ENCODE measurements around the gene GP1BA. TPM values are rescaled to one million over a fixed set of nuclear protein-coding genes. Genes with fewer than 3 reads are reported as not detected.
A peak's percentile ranks its signal among the peaks of the same experiment; 100 is the strongest.
"Not testable (repeated sequence)": the region's sequence is repeated elsewhere in the genome, so short reads cannot be mapped to it uniquely, and the experiment has no call there.

GP1BA gene
- total RNA-seq, 2 donors from 2014 or later, result not detected

DNA sequence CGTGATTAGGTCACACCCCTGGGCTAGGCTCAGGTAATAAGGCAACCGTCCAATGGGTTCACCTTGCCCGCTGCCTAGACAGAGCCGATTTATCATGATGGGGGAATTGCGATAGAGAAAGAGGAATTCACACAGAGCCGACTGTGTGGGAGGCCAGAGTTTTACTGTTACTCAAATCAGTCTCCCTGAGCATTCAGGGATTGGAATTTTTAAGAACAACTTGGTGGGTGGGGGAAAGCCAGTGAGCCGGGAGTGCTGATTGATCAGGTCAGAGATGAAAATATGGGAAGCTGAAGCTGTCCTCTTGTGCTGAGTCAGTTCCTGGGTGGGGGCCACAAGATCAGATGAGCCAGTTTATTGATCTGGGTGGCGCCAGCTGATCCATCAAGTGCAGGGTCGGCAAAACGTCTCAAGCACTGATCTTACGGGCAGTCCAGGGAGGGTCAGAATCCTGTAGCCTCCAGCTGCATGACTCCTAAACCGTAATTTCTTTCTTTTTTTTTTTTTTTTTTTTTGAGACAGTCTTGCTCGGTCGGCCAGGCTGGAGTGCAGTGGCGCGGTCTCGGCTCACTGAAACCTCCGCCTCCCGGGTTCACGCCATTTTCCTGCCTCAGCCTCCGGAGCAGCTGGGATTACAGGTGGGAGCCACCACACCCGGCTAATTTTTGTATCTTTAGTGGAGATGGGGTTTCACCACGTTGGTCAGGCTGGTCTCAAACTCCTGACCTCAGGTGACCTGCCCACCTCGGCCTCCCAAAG is 5.3 kb upstream of the GP1BA start:
- DNase-seq (ENCODE audit: low spot score in 2 of 2); ATAC-seq; H3K27ac Mint-ChIP-seq; H3K9me3 Mint-ChIP-seq; H3K36me3 Mint-ChIP-seq: not testable (repeated sequence)

DNA sequence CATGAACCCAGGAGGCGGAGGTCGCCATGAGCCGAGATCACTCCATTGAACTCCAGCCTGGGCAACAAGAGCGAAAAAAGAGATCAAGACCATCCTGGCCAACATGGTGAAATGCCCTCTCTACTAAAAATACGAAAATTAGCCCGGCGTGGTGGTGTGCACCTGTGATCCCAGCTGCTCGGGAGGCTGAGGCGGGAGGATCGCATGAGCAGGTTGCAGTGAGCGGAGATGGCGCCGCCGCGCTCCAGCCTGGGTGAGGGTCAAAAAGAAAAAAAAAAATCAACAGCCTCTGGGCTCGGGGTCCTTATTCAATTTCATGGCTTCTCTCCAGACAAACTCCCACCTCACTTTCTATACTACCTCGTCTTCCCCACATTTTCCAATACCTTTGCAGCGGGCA is 3.2 kb upstream of the GP1BA start:
- ATAC-seq, result no peak

DNA sequence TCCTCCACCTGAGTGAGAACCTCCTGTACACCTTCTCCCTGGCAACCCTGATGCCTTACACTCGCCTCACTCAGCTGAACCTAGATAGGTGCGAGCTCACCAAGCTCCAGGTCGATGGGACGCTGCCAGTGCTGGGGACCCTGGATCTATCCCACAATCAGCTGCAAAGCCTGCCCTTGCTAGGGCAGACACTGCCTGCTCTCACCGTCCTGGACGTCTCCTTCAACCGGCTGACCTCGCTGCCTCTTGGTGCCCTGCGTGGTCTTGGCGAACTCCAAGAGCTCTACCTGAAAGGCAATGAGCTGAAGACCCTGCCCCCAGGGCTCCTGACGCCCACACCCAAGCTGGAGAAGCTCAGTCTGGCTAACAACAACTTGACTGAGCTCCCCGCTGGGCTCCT is 679 bp downstream of the GP1BA start:
- Mint-ChIP-seq H3K9me3 (no peaks in the 10 kb centered on the region), H3K36me3 (no peaks in the 10 kb centered on the region), H3K27ac (no peak overlapping the region)
- ATAC-seq, result no peak
- no peak for DNase-seq (ENCODE audit: low spot score in 2 of 2)

More for the DNA sequence above, 3.2 kb upstream of the GP1BA start:
- Mint-ChIP-seq H3K36me3 (no peaks in the 10 kb centered on the region), H3K9me3 (no peaks in the 10 kb centered on the region), H3K27ac (no peak overlapping the region)
- no peak for DNase-seq (ENCODE audit: low spot score in 2 of 2)

DNA sequence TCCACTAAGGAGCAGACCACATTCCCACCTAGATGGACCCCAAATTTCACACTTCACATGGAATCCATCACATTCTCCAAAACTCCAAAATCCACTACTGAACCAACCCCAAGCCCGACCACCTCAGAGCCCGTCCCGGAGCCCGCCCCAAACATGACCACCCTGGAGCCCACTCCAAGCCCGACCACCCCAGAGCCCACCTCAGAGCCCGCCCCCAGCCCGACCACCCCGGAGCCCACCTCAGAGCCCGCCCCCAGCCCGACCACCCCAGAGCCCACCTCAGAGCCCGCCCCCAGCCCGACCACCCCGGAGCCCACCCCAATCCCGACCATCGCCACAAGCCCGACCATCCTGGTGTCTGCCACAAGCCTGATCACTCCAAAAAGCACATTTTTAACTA is 1.6 kb downstream of the GP1BA start:
- DNase-seq (ENCODE audit: low spot score in 2 of 2), result no peak
- no peaks in the 10 kb centered on the region for H3K9me3 Mint-ChIP-seq
- ATAC-seq, result no peak
- H3K36me3 Mint-ChIP-seq, result peaks cover 0 to 6% of the 10 kb centered on the region in 2 donors
- H3K27ac Mint-ChIP-seq, result peak overlapping the region in 1 of 2 donors; percentile 56

DNA sequence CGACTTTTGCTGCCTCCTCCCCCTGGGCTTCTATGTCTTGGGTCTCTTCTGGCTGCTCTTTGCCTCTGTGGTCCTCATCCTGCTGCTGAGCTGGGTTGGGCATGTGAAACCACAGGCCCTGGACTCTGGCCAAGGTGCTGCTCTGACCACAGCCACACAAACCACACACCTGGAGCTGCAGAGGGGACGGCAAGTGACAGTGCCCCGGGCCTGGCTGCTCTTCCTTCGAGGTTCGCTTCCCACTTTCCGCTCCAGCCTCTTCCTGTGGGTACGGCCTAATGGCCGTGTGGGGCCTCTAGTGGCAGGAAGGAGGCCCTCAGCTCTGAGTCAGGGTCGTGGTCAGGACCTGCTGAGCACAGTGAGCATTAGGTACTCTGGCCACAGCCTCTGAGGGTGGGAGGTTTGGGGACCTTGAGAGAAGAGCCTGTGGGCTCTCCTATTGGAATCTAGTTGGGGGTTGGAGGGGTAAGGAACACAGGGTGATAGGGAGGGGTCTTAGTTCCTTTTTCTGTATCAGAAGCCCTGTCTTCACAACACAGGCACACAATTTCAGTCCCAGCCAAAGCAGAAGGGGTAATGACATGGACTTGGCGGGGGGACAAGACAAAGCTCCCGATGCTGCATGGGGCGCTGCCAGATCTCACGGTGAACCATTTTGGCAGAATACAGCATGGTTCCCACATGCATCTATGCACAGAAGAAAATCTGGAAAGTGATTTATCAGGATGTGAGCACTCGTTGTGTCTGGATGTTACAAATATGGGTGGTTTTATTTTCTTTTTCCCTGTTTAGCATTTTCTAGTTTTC is 2.3 kb downstream of the GP1BA start:
- peak in 1 of 2 donors; percentile 78 for DNase-seq (ENCODE audit: low spot score in 2 of 2)
- peak in 1 of 2 donors; percentile 88 for ATAC-seq
- peaks cover 4 to 13% of the 10 kb centered on the region in 2 donors for H3K36me3 Mint-ChIP-seq
- H3K9me3 Mint-ChIP-seq, result no peaks in the 10 kb centered on the region
- H3K27ac Mint-ChIP-seq, result peak overlapping the region; percentile 27 to 56

DNA sequence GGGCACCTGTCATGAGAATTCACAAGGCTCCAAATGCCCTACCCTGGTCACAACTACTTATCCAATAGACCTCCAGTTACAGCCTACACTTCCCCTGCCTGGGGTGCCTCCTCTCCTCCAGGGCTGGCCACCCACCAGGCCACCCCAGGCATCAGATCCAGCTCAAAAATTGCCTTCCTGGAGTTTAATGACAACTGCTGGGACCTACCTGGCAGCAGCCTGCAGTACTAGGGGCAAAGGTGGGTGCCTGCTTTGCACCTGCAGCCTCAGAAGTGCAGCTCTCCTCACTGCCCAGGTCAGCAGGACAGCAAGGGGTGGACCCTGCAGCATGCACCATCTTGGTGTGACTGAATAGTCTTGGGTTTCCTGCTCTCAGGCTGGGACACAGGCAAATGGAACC is 3.6 kb downstream of the GP1BA start:
- Mint-ChIP-seq H3K9me3 (no peaks in the 10 kb centered on the region), H3K36me3 (peaks cover 11 to 22% of the 10 kb centered on the region in 2 donors), H3K27ac (peak overlapping the region in 1 of 2 donors; percentile 51)
- ATAC-seq (no peak), DNase-seq (ENCODE audit: low spot score in 2 of 2) (no peak)

DNA sequence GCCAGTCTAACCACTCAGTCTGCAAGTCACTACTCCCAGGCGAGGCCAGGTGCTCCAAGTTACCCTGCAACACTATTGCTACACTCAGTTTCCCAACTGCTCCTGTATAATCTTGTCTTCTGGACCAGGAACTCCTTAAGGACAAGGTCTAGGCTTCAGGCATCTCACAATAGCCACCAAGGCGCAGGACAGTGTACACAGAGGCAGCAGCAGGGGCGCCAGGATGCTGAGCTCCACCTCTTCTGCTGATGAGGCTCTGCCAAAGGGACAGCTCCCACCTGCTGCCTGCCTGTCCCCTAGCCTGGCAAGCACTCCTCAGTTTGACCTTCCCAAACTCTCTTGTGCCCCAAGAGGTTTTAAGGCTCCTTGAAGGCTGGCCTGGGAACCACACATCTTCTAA is 4.4 kb downstream of the GP1BA start:
- ATAC-seq, result no peak
- Mint-ChIP-seq H3K36me3 (peaks cover 19 to 30% of the 10 kb centered on the region in 2 donors), H3K27ac (peak overlapping the region; percentile 51 to 70), H3K9me3 (no peaks in the 10 kb centered on the region)
- no peak for DNase-seq (ENCODE audit: low spot score in 2 of 2)

DNA sequence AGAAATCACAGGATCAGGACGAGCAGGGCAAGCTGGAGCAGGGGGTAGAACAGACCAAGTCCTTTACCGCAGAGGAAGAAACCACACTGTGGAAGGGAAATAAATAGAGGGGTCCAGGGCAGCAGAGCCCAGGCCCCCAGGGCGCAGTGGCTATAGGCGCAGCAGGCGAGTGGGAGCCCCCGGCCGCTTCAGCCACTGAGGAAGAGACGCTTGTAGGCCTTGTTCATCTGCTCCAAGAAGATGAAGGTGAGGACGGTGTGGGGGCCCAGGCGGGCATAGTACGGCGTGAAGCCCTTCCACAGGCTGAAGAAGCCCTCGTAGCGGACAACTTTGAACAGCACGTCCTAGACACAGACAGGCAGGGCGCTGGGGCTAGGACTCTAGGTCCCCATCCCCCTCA is 5.5 kb downstream of the GP1BA start:
- H3K9me3 Mint-ChIP-seq, result no peaks in the 10 kb centered on the region
- H3K27ac Mint-ChIP-seq, result peak overlapping the region in 1 of 2 donors; percentile 51
- H3K36me3 Mint-ChIP-seq, result peaks cover 30 to 41% of the 10 kb centered on the region in 2 donors
- ATAC-seq (no peak), DNase-seq (ENCODE audit: low spot score in 2 of 2) (no peak)

DNA sequence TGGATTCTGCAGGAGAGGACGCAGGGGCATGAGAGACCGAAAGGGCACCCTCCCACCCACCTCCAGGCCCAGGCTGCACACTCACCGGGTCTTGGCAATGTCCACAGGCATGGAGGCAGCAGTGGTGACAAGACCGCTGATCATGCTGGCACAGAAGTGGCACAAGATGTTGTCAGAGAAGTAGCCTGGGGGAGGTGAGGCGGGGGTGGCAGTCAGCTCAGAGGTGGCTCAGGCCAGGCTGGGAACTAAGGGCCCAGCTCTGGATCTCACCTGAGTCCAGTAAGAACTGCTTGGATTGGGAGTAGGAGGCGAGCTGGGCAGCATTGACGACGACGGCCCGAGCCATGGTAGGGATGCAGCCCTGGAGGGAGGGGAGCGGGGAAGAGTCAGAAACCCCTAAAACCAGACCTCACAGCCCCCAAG is 6.0 kb downstream of the GP1BA start:
- no peak for ATAC-seq
- Mint-ChIP-seq H3K36me3 (peaks cover 35 to 46% of the 10 kb centered on the region in 2 donors), H3K9me3 (no peaks in the 10 kb centered on the region), H3K27ac (peak overlapping the region; percentile 87 to 98)
- no peak for DNase-seq (ENCODE audit: low spot score in 2 of 2)

DNA sequence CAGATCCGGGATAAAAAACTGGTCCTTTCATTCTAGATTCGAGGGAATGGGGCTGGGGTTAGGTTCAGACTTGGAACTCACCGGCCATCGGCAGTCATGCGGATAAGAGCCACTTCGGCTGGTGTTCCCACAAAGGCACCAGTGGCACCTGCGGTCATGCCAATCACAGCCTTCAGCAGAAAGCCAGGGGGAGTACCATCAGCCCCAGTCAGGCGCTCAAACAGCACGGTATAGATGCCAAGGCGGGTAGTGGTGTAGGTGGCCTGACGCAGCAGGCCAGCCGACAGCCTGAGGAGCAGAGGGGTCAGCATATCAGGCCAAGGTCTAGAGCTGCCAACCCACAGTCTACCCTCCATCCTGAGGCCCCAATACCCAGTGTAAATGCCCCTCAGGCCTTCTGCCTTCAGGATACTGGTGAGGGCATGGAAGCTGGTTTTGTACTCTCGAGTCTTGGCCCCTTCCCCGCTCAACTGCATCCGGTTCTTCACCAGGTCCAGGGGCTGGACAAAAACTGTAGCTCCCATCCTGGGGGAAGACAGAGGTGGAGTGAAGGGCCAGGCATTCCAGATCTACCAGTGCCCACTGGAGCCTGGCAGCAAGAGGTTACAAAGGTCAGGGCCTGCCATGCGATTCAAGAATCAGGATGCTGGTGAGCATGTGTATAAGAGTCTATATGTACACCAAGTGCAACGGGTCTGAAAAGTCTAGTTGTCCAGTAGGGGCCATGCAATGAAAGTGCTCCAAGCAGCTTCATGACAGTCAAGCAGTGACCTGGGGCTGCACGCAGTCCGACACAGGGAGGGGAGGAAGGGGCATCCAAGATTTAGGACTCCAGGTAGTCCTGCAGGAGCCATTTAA is 6.8 kb downstream of the GP1BA start:
- H3K27ac Mint-ChIP-seq, result peak overlapping the region; percentile 93 to 98
- peaks cover 39 to 52% of the 10 kb centered on the region in 2 donors for H3K36me3 Mint-ChIP-seq
- no peak for DNase-seq (ENCODE audit: low spot score in 2 of 2)
- H3K9me3 Mint-ChIP-seq, result no peaks in the 10 kb centered on the region
- ATAC-seq, result no peak

DNA sequence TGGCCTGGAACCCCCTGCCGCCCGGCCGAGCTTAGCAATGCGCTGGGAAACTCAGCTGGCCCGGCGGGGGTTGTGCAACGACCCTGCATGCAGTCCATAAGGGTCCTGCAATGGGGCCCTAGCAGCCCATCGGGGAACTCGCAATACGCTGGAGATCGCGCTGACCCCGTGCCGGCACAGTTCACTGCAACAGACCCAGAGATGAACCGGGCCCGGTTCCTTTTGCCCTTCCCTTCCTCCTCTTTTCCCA is 7.4 kb downstream of the GP1BA start:
- peaks cover 43 to 57% of the 10 kb centered on the region in 2 donors for H3K36me3 Mint-ChIP-seq
- peak overlapping the region; percentile 93 to 98 for H3K27ac Mint-ChIP-seq
- ATAC-seq, result peak in 1 of 2 donors; percentile 0
- H3K9me3 Mint-ChIP-seq, result no peaks in the 10 kb centered on the region
- no peak for DNase-seq (ENCODE audit: low spot score in 2 of 2)

DNA sequence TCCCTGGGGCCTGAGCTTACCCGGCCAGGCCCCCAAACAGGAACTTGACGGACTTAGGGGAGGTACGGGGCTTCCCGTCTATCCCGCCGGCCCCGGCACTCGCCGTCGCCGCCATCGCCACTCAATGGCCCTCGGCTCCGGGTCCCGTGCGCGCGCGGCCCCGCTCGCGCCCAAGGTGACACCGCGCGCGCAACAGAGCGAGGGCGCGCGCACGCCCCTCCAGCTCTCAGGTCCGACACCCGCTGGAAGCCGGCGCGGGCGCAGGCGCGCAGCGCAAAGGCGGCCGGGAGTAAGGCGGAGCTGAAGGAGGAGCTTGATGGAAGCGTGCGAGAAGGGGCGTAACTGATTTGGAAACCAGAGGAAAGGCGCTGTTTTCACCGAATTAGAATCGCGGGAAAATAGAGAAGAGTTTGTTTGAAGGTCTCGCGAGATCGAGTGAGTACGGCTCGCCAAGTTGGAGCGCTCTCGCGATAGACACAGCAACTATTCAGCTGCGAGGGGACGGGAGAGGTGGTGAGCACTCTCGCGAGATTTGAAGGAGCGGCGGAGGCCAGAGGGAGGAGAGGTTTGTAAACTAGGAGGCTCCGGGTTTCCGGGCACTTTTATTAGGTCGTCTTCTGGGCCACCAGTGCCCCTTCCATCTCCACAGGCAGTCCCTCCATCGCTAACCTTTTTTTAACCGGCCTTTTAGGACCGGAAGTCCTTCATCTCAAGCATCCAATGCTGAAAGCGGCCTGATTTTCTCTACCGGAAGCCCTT is 7.9 kb downstream of the GP1BA start, which contains the start of the genes RNF167 and SLC25A11:
Gene RNF167, plus strand, starts transcription at position 473 of the 759 bp plus-strand sequence. CDS start 642 bp downstream, outside the sequence.
Gene SLC25A11, minus strand, starts transcription at position 251 of the 759 bp plus-strand sequence. Its CDS starts 136 bp downstream, at position 115.
- peak within 1 kb of the TSS; percentile 97 to 98 for H3K27ac Mint-ChIP-seq
- peaks cover 48 to 62% of the 10 kb centered on the region in 2 donors for H3K36me3 Mint-ChIP-seq
- DNase-seq (ENCODE audit: low spot score in 2 of 2) (peak; percentile 96 to 97), ATAC-seq (peak; percentile 83 to 84)
- no peaks in the 10 kb centered on the region for H3K9me3 Mint-ChIP-seq

DNA sequence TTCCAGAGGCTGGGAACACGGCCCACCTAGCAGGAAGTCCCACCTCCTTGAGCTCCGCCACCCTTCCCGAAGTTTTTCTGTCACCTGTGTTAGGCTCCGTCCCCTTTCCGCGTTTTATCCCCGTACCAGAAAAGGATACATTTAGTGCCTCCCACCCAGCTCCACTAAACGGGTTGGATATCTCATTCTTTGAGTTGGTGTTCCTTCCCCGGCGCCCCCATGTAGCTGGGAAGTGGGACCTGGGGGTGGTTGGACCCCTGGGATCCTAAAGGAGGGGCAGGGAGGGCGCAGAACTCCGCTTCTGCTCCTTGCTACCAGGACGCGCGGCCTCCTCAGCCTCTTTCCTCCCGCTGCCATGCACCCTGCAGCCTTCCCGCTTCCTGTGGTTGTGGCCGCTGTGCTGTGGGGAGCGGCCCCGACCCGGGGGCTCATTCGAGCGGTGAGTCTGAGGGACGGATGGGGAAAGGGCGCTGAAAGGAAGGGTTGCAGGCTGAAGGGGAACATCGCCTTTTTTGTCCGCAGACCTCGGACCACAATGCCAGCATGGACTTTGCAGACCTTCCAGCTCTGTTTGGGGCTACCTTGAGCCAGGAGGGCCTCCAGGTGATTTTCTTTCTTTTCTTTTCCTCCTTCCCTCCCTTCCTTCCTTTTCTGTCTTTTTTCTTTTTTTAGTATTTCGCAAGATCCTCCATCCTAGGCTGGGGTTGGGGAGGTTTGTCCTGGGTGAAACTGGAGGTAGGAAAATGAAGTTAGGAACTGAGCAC is 8.7 kb downstream of the GP1BA start:
- Mint-ChIP-seq H3K36me3 (peaks cover 56 to 70% of the 10 kb centered on the region in 2 donors), H3K27ac (peak overlapping the region; percentile 97 to 98), H3K9me3 (no peaks in the 10 kb centered on the region)
- ATAC-seq, result peak in 1 of 2 donors; percentile 7
- peak in 1 of 2 donors; percentile 78 for DNase-seq (ENCODE audit: low spot score in 2 of 2)

DNA sequence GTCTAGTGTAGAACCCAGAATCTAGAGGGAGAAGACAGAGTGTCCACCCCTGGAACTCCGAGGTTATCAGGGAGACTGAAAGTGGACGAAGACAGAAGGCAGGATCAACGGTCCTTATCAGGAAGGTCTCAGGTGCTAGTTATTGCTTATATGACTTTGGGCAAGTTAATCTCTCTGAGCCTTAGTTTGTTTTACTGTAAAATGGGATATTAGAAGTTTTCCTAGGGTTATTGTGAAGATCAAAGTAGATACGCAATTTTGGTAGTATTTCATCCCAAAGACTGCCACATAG is 9.2 kb downstream of the GP1BA start:
- DNase-seq (ENCODE audit: low spot score in 2 of 2) (no peak), ATAC-seq (no peak)
- Mint-ChIP-seq H3K27ac (peak overlapping the region; percentile 97 to 98), H3K36me3 (peaks cover 61 to 75% of the 10 kb centered on the region in 2 donors), H3K9me3 (no peaks in the 10 kb centered on the region)

DNA sequence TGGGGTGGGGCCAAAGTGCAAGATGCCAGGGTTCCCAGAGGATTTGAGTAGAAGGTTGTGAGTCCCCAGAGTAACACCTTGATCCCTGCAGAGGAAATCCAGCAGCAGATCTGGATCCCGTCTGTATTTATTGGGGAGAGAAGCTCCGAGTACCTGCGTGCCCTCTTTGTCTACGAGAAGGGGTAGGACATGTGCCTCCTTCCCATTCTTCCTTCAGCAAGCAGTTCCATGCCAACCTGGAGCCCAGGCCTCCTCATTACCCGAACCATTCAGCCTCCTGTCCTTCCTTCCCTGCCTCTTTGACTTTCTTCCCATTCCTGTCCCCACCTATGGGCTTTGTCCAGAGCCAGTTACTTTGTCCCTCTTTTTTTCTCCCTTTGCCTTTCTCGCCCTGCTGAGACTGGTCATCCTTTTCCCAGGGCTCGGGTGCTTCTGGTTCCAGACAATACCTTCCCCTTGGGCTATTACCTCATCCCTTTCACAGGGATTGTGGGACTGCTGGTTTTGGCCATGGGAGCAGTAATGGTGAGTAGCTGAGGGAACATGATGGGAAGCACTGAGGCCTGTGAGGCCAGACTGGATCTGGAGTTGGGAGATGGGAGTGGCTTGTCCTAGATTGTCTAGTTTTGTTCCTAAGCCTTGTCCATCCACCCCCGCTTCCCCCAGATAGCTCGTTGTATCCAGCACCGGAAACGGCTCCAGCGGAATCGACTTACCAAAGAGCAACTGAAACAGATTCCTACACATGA is 10.9 kb downstream of the GP1BA start:
- peak overlapping the region; percentile 97 to 98 for H3K27ac Mint-ChIP-seq
- no peaks in the 10 kb centered on the region for H3K9me3 Mint-ChIP-seq
- ATAC-seq (no peak), DNase-seq (ENCODE audit: low spot score in 2 of 2) (no peak)
- H3K36me3 Mint-ChIP-seq, result peaks cover 75 to 89% of the 10 kb centered on the region in 2 donors
